BE2C (cell line): ENCODE results near the gene AMZ1.
"Not testable (repeated sequence)": the region's sequence is repeated elsewhere in the genome, so short reads cannot be mapped to it uniquely, and the experiment has no call there.

Source experiments
- DNase-seq: peaks from one replicate; pipeline ENCODE4 v3.0.0-alpha.2; 2020
- H3K27me3 ChIP-seq: fragments of 250-450 bp; sonication (Bioruptor Pico); 2 replicates; pipeline ENCODE4 v1.5.1; 2020; ENCODE audit warnings: mild to moderate bottlenecking
- H3K36me3 ChIP-seq: fragments of 250-450 bp; sonication (Bioruptor Pico); 2 replicates; pipeline ENCODE4 v1.5.1; 2020; ENCODE audit warnings: mild to moderate bottlenecking
- H3K4me1 ChIP-seq: fragments of 250-450 bp; sonication (Bioruptor Pico); 2 replicates; pipeline ENCODE4 v1.5.1; 2020
- H3K4me3 ChIP-seq: 2 replicates; pipeline ENCODE4 v1.5.1; 2011; ENCODE audit warnings: low read depth, low read length
- H3K9me3 ChIP-seq: fragments of 250-450 bp; sonication (Bioruptor Pico); 2 replicates; pipeline ENCODE4 v1.5.1; 2020
- CTCF ChIP-seq: IDR thresholded peaks from 2 replicates; pipeline ENCODE4 v1.5.1; 2012; ENCODE audit warnings: mild to moderate bottlenecking, low read depth, low read length

The AMZ1 gene

GRCh38 chr7:2692543-2692942, 4.5 kb downstream of the AMZ1 start:
- H3K27me3 ChIP-seq, result peaks cover 25% of the 10 kb centered on the region
- no peak for DNase-seq
- no peaks in the 10 kb centered on the region for H3K36me3 ChIP-seq
- TF ChIP-seq CTCF, result no peak
- H3K4me3 ChIP-seq, result no peak overlapping the region
- no peaks in the 10 kb centered on the region for H3K9me3 ChIP-seq
- no peaks in the 10 kb centered on the region for H3K4me1 ChIP-seq

- H3K4me3 ChIP-seq, H3K9me3 ChIP-seq, H3K4me1 ChIP-seq, H3K36me3 ChIP-seq, DNase-seq: not testable (repeated sequence)
- H3K27me3 ChIP-seq, result peaks cover 15% of the 10 kb centered on the region
Observed at GRCh38 chr7:2693420-2694121, 5.6 kb downstream of the AMZ1 start.

GRCh38 chr7:2694122-2694436, 6.1 kb downstream of the AMZ1 start:
- not testable (repeated sequence) for H3K4me3 ChIP-seq, H3K36me3 ChIP-seq, DNase-seq, H3K4me1 ChIP-seq, H3K9me3 ChIP-seq, H3K27me3 ChIP-seq

GRCh38 chr7:2698581-2699288, 10.7 kb downstream of the AMZ1 start:
- H3K4me1 ChIP-seq, result no peaks in the 10 kb centered on the region
- no peak for DNase-seq
- no peaks in the 10 kb centered on the region for H3K36me3 ChIP-seq
- no peak overlapping the region for H3K4me3 ChIP-seq
- H3K27me3 ChIP-seq, result no peaks in the 10 kb centered on the region
- no peak for TF ChIP-seq CTCF
- no peaks in the 10 kb centered on the region for H3K9me3 ChIP-seq

- Histone ChIP-seq H3K36me3 (no peaks in the 10 kb centered on the region), H3K4me1 (no peaks in the 10 kb centered on the region), H3K9me3 (no peaks in the 10 kb centered on the region), H3K4me3 (no peak overlapping the region), H3K27me3 (no peaks in the 10 kb centered on the region)
- TF ChIP-seq CTCF, result no peak
- no peak for DNase-seq
Observed at GRCh38 chr7:2699289-2699620, 11.3 kb downstream of the AMZ1 start.

GRCh38 chr7:2700141-2700850, 12.3 kb downstream of the AMZ1 start:
- H3K27me3 ChIP-seq, result no peaks in the 10 kb centered on the region
- no peak for DNase-seq

More at GRCh38 chr7:2700141-2700850, 12.3 kb downstream of the AMZ1 start:
- Histone ChIP-seq H3K4me3 (no peak overlapping the region), H3K9me3 (no peaks in the 10 kb centered on the region), H3K4me1 (no peaks in the 10 kb centered on the region), H3K36me3 (no peaks in the 10 kb centered on the region)
- no peak for TF ChIP-seq CTCF
